Epidermal melanocyte (primary cell): ENCODE data around the gene HSPB6.

Experiments used
- DNase-seq: peaks from one replicate; pipeline ENCODE4 v3.0.0; 2011; ENCODE audit warnings: low spot score; ENCODE audit not compliant: insufficient read length

Gene HSPB6

DNA sequence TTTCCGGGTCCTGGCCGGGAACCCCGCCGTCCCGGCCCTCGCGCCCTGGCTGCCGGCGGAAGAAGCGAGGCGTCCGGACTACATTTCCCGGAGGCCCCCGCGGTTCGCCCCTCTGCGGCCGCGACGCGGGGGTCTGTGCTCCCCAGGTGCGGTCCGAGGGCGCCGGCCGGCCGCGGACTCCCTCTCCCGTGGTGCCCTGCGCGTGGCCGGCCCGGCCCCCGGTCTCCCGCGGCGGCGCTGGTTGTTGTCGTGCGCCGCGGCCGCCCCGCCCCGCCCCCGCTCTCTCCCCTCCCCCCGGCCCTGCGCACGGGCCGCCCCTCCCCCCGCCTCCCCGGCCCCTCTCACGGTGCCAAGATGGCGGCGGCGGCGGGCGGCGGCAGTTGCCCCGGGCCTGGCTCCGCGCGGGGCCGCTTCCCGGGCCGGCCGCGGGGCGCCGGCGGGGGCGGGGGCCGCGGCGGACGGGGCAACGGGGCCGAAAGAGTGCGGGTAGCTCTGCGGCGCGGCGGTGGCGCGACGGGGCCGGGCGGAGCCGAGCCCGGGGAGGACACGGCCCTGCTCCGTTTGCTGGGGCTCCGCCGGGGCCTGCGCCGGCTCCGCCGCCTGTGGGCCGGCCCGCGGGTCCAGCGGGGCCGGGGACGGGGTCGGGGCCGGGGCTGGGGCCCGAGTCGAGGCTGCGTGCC lies 39.0 kb downstream of the HSPB6 start, which contains the start of gene KMT2B:
KMT2B (plus strand) TSS at position 339 of the 680 bp plus-strand sequence; CDS start at position 355, 16 bp downstream.
- DNase-seq: peak; percentile 98

DNA sequence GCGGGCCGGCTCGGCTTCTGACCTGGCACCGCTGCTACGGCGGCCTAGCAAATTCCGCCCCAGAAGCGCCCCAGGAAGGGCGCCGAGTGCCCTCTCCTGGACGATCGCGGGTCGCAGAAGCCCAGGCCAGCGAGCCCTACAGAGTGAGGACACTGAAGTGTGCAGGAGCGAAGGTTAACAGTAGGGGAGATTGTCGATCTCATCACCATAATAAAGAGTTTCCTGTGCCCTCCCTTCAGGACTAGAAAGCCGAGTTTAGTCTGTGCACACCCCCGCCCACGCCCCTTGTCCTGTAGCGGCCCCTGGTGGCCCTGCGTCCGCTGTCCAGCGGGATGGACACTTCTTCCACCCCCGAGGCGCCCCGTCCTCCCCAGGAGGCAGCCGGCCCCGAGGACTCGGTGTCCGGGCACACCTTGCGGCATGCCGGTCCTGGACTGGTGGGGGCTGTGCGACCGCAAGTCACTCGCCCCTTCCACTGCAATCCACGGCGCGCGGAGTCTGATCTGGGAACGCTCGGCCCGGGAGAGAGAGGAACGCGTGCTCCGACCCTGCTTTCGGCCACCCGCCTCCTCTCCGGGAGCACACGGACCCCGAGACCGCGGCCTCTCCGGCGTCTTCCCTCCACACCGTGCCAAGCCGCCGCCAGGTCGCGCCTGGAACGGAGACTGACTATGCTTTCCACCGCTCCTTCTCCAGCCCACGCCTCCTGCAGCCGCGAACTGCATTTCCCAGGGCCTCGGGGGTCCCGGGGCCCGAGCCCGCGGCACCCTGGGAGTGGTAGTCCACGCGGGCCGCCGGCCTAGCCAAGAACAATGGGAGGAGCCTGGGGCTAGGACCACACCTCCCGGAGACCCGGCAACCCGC lies 39.8 kb downstream of the HSPB6 start:
- peak; percentile 99 for DNase-seq

DNA sequence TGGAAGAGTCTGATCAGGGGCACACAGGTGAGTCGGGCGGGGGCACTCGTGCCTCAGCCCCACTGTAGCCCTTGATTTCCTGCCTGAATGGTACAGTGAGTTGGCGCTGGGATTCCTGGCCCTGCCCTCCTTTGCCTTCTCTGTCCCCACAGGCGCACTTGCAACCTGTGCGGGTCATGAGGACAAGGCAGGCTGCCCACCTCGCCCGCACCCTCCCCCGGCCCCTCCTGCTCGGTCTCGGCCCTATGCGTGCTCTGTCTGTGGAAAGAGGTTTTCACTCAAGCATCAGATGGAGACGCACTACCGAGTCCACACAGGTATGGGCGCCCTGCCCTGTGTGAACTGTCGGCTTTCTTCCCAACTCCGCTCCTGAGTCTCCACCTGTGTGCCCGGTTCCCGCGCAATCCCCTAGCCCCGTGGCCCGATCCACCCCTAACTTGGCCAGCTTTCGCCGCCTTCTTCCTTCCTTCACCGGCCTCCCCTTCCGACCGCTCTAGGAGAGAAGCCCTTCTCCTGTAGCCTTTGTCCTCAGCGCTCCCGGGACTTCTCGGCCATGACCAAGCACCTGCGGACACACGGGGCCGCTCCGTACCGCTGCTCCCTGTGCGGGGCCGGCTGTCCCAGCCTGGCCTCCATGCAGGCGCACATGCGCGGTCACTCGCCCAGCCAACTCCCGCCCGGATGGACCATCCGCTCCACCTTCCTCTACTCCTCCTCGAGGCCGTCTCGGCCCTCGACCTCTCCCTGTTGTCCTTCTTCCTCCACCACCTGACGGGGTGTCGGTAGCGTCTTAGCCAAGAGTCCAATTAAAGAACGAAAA lies 40.6 kb downstream of the HSPB6 start:
- DNase-seq: peak; percentile 57

DNA sequence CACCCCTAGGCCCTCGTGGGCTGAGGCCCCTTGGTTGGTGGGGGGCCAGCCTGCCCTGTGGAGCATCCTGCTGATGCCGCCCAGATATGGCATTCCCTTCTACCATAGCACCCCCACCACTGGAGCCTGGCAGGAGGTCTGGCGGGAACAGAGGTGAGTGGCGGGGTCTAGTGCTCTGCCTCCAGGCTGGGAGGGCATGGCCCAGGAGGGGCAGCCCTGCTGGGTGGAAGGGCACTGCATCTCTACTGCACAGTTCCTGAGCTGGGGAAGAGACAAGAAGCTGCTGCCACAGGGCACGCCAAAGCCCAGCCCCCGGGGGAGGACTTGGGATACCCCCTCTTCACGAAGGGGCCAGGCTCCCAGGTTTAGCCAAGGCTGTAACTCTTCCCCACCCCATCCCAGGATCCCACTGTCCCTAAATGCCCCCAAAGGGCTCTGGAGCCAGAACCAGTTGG lies 41.4 kb downstream of the HSPB6 start:
- no peak for DNase-seq

DNA sequence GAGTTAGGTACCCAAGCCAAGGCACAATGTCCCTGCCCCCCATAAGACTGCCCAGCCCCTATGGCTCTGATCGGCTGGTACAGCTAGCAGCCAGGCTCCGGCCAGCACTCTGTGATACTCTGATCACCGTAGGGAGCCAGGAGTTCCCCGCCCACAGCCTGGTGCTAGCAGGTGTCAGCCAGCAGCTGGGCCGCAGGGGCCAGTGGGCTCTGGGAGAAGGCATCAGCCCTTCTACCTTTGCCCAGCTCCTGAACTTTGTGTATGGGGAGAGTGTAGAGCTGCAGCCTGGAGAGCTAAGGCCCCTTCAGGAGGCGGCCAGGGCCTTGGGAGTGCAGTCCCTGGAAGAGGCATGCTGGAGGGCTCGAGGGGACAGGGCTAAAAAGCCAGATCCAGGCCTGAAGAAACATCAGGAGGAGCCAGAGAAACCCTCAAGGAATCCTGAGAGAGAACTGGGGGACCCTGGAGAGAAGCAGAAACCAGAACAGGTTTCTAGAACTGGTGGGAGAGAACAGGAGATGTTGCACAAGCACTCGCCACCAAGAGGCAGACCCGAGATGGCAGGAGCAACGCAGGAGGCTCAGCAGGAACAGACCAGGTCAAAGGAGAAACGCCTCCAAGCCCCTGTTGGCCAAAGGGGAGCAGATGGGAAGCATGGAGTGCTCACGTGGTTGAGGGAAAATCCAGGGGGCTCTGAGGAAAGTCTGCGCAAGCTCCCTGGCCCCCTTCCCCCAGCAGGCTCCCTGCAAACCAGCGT lies 42.1 kb downstream of the HSPB6 start:
- DNase-seq: no peak

DNA sequence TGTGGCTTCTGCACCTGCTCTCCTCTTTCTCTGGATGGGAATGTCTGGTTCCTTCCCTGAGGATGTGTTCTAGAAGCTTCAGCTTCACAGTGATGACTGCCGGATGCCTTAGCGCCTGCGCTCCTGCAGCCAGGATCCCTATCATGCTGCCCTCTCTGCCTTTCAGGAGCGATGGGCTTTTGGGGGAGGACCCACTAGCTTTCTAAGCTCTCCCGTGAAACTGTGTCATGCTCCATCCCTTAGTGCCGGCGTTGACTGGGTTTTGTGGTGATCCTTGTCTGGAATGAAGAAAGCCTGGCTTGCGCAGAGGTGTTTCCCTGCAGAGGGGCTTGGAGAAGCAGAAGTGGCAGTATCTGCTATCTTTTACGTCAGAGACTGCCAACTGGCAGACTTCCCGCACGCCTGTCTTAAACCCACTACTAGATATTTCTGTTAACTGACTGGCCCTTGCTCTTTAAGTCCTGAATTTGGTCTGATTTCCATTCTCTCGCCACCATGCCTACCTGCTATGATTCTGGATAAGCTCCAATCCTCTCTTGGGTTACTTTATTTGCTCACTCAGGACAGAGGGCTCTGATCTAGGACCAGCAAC lies 42.8 kb downstream of the HSPB6 start:
- peak; percentile 5 for DNase-seq

DNA sequence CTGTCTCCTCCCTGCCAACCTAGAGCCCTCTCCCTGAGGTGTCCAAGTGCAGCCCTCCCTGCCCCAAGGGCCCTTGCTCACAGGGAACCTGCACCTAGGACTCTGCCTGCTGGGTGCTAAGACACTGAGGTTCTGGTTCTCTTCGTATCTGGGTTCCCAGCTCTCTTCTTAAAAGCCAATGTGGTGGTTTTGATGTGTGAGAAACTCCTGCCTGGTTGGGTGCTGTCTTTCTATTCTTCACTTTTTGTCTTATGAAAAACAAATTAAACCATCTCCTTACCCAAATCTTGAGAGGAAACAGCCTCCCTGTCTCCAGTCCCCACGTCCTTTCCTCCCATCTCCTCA lies 43.4 kb downstream of the HSPB6 start:
- no peak for DNase-seq

DNA sequence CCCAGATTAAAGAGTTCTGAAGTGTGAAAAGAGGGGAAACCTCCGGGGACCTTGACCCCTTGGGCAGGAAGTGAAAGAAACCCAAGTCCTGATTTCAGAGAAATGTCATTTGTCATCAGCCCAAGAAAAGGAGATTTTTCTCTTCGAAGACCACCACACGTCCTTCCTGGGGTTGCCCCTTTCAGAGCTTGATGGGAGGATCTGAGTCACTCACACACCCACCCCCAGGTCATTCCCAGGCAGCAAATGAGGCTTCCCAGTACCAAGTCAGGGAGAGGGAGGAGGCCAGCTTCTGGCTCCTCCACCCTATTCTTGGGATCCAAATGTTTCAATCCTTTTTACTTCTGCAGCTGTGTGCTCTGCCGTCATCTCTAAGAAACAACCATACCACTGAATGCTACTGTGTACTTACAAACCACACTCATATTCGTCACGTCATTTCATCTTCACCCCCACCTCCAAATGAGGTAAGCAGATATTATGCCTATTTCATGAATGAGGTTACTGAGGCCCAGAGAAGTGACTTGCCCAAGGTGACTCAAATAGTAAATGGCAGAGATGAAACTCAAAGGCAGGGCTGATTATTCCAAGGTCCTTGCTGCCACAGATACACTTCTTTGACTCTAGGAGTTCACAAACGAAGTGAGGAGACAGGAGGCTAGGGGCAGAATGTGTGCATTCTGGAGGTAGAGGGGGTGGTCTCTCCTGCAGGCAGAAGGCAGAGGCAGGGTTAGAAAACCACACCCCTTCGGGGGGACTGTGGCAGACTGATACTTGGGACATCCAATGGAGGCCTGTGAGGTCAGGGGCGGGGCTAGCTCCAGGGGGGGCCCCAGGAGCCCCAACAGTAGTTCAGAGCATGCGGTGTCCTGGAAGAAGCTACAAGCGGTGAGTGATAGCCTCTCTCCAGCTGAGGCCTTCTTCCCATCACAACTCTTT lies 44.0 kb downstream of the HSPB6 start:
- DNase-seq: peak; percentile 12

DNA sequence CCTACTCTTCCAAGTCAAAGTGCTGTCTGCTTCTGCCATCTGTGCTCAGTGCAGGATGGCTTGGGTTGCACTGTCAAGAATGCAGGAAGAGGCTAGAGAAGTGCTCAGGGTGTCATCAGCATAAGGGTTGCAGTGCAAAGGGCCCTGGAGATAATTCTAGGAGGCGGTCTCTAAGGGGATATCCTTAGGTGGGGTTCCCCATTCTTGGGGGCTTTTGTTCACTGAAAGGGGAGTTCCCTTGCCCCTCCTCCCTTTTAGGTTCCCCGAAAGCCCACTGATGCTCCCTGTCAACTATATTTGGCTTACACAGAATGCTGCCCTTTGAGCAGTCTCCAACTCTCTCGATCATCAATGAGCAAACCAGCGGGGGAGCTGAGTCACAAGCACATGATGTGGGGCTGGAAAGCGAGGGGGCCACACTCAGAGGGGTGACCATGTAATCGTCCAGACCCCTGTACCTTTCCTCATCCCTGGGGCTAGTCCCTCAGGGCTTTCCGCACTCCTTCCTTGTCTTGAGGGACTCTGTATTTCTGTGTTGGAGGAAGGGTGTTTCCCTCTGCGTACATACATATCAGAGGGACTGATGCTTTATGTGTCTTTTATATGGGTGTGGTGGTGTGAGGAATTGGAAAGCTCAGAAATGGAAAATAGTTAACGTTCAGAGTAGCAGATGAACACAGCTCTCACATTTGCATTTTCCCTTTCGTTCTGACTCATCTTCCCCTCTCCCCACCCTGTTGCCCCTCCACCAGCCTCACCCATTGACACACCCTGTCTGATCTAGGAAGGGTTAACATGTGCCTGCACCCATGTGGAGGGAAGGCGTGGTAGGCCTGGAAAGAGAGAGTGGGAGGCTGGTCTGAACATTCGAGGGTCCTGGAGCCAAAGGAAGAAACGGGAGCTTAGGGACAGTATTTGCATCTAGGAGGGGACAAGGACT lies 45.8 kb downstream of the HSPB6 start:
- DNase-seq: no peak

DNA sequence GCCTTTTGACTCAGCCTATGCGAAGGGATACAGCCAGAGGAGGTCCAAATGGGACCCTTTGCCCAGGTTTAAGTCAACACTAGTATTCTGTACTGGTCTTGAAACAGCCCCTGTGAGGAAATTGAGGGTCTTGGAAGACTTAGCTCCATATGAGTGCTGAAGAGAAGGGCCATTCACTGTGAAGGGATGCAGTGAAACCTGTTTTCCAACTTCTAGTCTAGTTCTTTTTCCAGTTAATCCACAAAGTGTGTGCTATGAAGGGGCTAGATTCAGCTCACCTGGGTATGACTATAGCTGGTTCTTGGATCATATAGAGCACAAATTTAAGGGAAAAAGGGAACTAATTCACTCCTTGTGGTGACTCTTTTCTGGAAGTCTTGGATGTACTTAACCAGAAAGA lies 48.4 kb downstream of the HSPB6 start:
- DNase-seq: no peak
